DND-41 (cell line): ENCODE data around the gene SCAPER.

Source experiments
- ATAC-seq: fragments of 200-7000 bp; cut with Tn5 transposase; 3 replicates; pipeline ENCODE4 v1.9.1; 2021; ENCODE audit warnings: low read depth; ENCODE audit not compliant: insufficient read depth
- DNase-seq: peaks from one replicate; pipeline ENCODE4 v3.0.0-alpha.2; 2020
- H2AFZ ChIP-seq: 2 replicates; pipeline ENCODE4 v1.6.0; 2012; ENCODE audit warnings: low read depth, low read length
- H3K27ac ChIP-seq: 2 replicates; pipeline ENCODE4 v1.5.1; 2012; ENCODE audit warnings: low read length, inconsistent platforms
- H3K27me3 ChIP-seq: fragments of 200-600 bp; sonication (generic); 2 replicates; pipeline ENCODE4 v1.6.0; 2012; ENCODE audit warnings: low read length, mild to moderate bottlenecking, inconsistent platforms; ENCODE audit not compliant: insufficient read depth, poor library complexity
- H3K36me3 ChIP-seq: 2 replicates; pipeline ENCODE4 v1.5.1; 2012; ENCODE audit warnings: low read length, inconsistent platforms; ENCODE audit not compliant: insufficient read depth
- H3K4me1 ChIP-seq: 2 replicates; pipeline ENCODE4 v1.5.1; 2012; ENCODE audit warnings: mild to moderate bottlenecking, low read length; ENCODE audit not compliant: insufficient read depth
- H3K4me2 ChIP-seq: 2 replicates; pipeline ENCODE4 v1.6.0; 2012; ENCODE audit warnings: mild to moderate bottlenecking, moderate library complexity, low read length, inconsistent platforms; ENCODE audit not compliant: insufficient read depth
- H3K4me3 ChIP-seq, 2 experiments: fragments of 200-600 bp in 1 of 2; shearing (Covaris generic) in 1 of 2; 2 replicates each; pipeline ENCODE4 v1.5.1; 2012 to 2016; ENCODE audit warnings: inconsistent platforms in 2 of 2, low read length in 2 of 2, mild to moderate bottlenecking in 2 of 2, low read depth in 1 of 2, moderate library complexity in 1 of 2
- H3K79me2 ChIP-seq: 2 replicates; pipeline ENCODE4 v1.6.0; 2012; ENCODE audit warnings: low read length, inconsistent platforms; ENCODE audit not compliant: insufficient read depth
- H3K9ac ChIP-seq: 2 replicates; pipeline ENCODE4 v1.6.0; 2012; ENCODE audit warnings: low read depth, mild to moderate bottlenecking, inconsistent platforms, low read length, moderate library complexity
- H3K9me3 ChIP-seq: 2 replicates; pipeline ENCODE4 v1.5.1; 2012; ENCODE audit warnings: low read length, moderate library complexity, mild to moderate bottlenecking, inconsistent platforms; ENCODE audit not compliant: insufficient read depth, severe bottlenecking
- H4K20me1 ChIP-seq: 2 replicates; pipeline ENCODE4 v1.6.0; 2012; ENCODE audit warnings: low read length; ENCODE audit not compliant: insufficient read depth
- EZH2 ChIP-seq: IDR thresholded peaks from 3 replicates; pipeline ENCODE4 v1.6.1; 2012; ENCODE audit warnings: borderline replicate concordance, low read depth, mild to moderate bottlenecking, moderate library complexity, low read length, inconsistent platforms; ENCODE audit not compliant: severe bottlenecking
- TF ChIP-seq, protein P1 (sequence below): IDR thresholded peaks from 2 replicates; pipeline ENCODE4 v1.5.1; 2012; ENCODE audit warnings: borderline replicate concordance, low read length, moderate library complexity, mild to moderate bottlenecking; ENCODE audit not compliant: poor library complexity, severe bottlenecking; ENCODE audit errors: extremely low read depth

SCAPER gene

DNA sequence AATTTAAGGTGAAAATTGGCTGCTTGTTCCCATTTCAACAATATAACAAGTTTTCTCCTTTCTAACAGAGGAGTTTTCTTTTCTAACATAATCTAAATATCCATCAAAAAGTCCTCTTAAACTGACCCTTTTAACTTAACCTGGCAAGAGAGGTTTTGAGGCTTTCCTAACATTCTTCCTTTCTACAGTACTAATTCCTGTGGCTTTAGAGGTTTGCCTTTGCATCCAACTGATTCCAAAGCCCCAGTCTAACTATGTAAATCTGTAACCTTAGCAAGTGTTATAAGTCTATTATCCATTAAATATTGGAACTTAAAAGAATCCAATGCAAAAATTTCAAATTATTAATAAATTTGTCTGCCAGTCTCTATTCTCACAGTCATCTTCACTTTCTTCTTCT lies 434.4 kb downstream of the SCAPER start:
- H3K4me1 ChIP-seq = no peaks in the 10 kb centered on the region
- no peaks in the 10 kb centered on the region for H3K9me3 ChIP-seq
- H3K27me3 ChIP-seq = no peaks in the 10 kb centered on the region
- H2AFZ ChIP-seq = no peak overlapping the region
- H3K79me2 ChIP-seq = no peaks in the 10 kb centered on the region
- no peaks in the 10 kb centered on the region for H4K20me1 ChIP-seq
- H3K4me3 ChIP-seq = no peak overlapping the region
- DNase-seq (no peak), ATAC-seq (no peak)
- H3K4me2 ChIP-seq = no peak overlapping the region
- no peak for TF ChIP-seq EZH2
- TF ChIP-seq, protein P1, sequence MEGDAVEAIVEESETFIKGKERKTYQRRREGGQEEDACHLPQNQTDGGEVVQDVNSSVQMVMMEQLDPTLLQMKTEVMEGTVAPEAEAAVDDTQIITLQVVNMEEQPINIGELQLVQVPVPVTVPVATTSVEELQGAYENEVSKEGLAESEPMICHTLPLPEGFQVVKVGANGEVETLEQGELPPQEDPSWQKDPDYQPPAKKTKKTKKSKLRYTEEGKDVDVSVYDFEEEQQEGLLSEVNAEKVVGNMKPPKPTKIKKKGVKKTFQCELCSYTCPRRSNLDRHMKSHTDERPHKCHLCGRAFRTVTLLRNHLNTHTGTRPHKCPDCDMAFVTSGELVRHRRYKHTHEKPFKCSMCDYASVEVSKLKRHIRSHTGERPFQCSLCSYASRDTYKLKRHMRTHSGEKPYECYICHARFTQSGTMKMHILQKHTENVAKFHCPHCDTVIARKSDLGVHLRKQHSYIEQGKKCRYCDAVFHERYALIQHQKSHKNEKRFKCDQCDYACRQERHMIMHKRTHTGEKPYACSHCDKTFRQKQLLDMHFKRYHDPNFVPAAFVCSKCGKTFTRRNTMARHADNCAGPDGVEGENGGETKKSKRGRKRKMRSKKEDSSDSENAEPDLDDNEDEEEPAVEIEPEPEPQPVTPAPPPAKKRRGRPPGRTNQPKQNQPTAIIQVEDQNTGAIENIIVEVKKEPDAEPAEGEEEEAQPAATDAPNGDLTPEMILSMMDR = no peak
- H3K9ac ChIP-seq = no peak overlapping the region
- no peak overlapping the region for H3K27ac ChIP-seq
- H3K36me3 ChIP-seq = peaks cover 17% of the 10 kb centered on the region

DNA sequence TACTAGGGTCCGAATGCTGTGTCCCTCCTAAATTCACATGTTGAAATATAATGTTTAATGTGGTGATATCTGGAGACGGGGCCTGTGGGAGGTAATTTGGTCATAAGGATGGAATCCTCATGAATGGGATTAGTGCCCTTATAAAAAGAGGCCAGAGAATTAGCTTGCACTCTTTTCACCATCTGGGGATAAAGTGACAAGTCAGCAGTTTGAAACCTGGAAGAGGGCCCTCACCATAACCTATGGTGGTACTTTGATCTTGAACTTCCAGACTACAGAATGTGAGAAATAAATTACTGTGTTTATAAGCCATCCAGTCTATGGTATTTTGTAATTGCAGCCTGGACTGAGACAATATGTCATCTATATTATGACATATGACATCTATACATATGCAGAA lies 436.4 kb downstream of the SCAPER start:
- H3K36me3 ChIP-seq = peaks cover 17% of the 10 kb centered on the region
- H3K9ac ChIP-seq = no peak overlapping the region
- no peak overlapping the region for H3K4me3 ChIP-seq
- H4K20me1 ChIP-seq = no peaks in the 10 kb centered on the region
- no peak for ATAC-seq
- TF ChIP-seq, protein P1 = no peak
- TF ChIP-seq EZH2 = no peak
- no peaks in the 10 kb centered on the region for H3K9me3 ChIP-seq
- no peak overlapping the region for H2AFZ ChIP-seq
- no peaks in the 10 kb centered on the region for H3K79me2 ChIP-seq
- H3K27me3 ChIP-seq = no peaks in the 10 kb centered on the region
- no peak overlapping the region for H3K4me2 ChIP-seq
- no peak overlapping the region for H3K27ac ChIP-seq
- no peaks in the 10 kb centered on the region for H3K4me1 ChIP-seq
- DNase-seq = no peak

DNA sequence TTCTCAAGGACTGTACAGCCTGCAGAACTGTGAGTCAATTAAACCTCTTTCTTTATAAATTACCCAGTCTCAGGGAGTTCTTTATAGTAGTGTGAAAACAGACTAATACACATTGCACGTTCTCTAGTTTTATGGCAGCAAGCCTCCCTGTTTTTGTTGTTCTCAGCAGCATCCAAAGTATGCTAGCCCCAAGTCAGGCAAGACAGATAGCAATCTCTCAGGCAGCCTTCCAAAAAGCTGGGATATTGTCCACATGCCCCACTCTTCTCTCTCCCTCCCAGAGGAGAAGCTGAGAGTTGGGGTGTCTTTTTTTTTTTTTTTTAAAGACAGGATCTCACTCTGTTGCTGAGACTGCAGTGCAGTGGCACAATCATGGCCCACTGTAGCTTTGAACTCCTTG lies 438.0 kb downstream of the SCAPER start:
- Histone ChIP-seq H3K36me3 (peaks cover 17% of the 10 kb centered on the region), H3K27ac (no peak overlapping the region), H3K9me3 (no peaks in the 10 kb centered on the region), H3K9ac (no peak overlapping the region), H4K20me1 (no peaks in the 10 kb centered on the region), H3K4me1 (no peaks in the 10 kb centered on the region), H3K4me2 (no peak overlapping the region), H3K27me3 (no peaks in the 10 kb centered on the region), H3K4me3 (no peak overlapping the region), H2AFZ (no peak overlapping the region), H3K79me2 (no peaks in the 10 kb centered on the region)
- no peak for ATAC-seq
- DNase-seq = no peak
- no peak for TF ChIP-seq EZH2
- TF ChIP-seq, protein P1 = no peak

DNA sequence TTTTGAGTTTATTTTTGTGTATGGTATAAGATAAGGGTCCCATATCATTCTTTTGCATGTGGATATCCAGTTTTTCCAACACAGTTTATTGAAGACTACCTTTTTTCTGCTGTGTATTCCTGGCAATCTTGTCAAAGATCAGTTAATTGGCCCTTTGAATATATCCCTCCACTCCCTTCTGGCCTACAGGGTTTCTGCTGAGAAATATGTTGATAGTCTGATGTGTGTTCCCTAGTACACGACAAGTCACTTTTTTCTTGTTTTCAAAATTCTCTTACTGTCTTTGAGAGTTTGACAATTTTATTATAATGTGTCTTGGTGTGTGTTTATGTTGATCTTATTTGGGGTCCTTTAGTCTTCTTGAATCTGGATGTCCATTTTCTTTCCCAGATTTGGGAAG lies 439.4 kb downstream of the SCAPER start:
- no peak overlapping the region for H3K9ac ChIP-seq
- no peak for TF ChIP-seq EZH2
- TF ChIP-seq, protein P1 = no peak
- ATAC-seq (no peak), DNase-seq (no peak)
- H3K9me3 ChIP-seq = no peaks in the 10 kb centered on the region
- H3K4me2 ChIP-seq = no peak overlapping the region
- H3K4me1 ChIP-seq = no peaks in the 10 kb centered on the region
- no peaks in the 10 kb centered on the region for H3K79me2 ChIP-seq
- no peak overlapping the region for H3K4me3 ChIP-seq
- no peaks in the 10 kb centered on the region for H4K20me1 ChIP-seq
- H2AFZ ChIP-seq = no peak overlapping the region
- H3K36me3 ChIP-seq = peaks cover 17% of the 10 kb centered on the region
- H3K27me3 ChIP-seq = no peaks in the 10 kb centered on the region
- no peak overlapping the region for H3K27ac ChIP-seq
